HG03575 (cell line): Measurements from ENCODE around the gene DYRK1B.
"Not testable (repeated sequence)": the region's sequence is repeated elsewhere in the genome, so short reads cannot be mapped to it uniquely, and the experiment has no call there.

Source experiments
- ATAC-seq: cut with Tn5 transposase; IDR thresholded peaks from one replicate; pipeline ENCODE4 v1.9.1; 2021; ENCODE audit not compliant: unreplicated experiment, insufficient number of reproducible peaks, low FRiP score; ENCODE audit errors: extremely low read depth

The DYRK1B gene

GRCh38 chr19:39817888-39818561 is 15.9 kb downstream of the DYRK1B start:
- ATAC-seq = no peak

GRCh38 chr19:39816287-39817048 is 17.5 kb downstream of the DYRK1B start:
- ATAC-seq = no peak

- ATAC-seq = no peak
Observed at GRCh38 chr19:39814595-39814994, 19.4 kb downstream of the DYRK1B start.

GRCh38 chr19:39814111-39814510 is 19.9 kb downstream of the DYRK1B start:
- ATAC-seq = not testable (repeated sequence)

GRCh38 chr19:39813264-39813993 is 20.5 kb downstream of the DYRK1B start:
- ATAC-seq = no peak

GRCh38 chr19:39811064-39811463 is 22.9 kb downstream of the DYRK1B start:
- ATAC-seq = no peak

- no peak for ATAC-seq
Observed at GRCh38 chr19:39810424-39810823, 23.5 kb downstream of the DYRK1B start.

- no peak for ATAC-seq
Observed at GRCh38 chr19:39809368-39809767, 24.6 kb downstream of the DYRK1B start.

GRCh38 chr19:39808688-39809087 is 25.3 kb downstream of the DYRK1B start:
- not testable (repeated sequence) for ATAC-seq

GRCh38 chr19:39807846-39808364 is 26.1 kb downstream of the DYRK1B start:
- ATAC-seq = no peak

GRCh38 chr19:39805104-39805503 is 28.9 kb downstream of the DYRK1B start:
- ATAC-seq = no peak

GRCh38 chr19:39802958-39803357 is 31.0 kb downstream of the DYRK1B start:
- no peak for ATAC-seq

- no peak for ATAC-seq
Observed at GRCh38 chr19:39797083-39797482, 36.9 kb downstream of the DYRK1B start.

GRCh38 chr19:39796000-39796498 is 37.9 kb downstream of the DYRK1B start:
- ATAC-seq = no peak

GRCh38 chr19:39795001-39795400 is 39.0 kb downstream of the DYRK1B start:
- ATAC-seq = no peak

- no peak for ATAC-seq
Observed at GRCh38 chr19:39792999-39793546, 40.9 kb downstream of the DYRK1B start.

- no peak for ATAC-seq
Observed at GRCh38 chr19:39788244-39788643, 45.7 kb downstream of the DYRK1B start.

- no peak for ATAC-seq
Observed at GRCh38 chr19:39780894-39781293, 53.1 kb downstream of the DYRK1B start.

- no peak for ATAC-seq
Observed at GRCh38 chr19:39778763-39779162, 55.2 kb downstream of the DYRK1B start, which contains the start of gene LEUTX. Gene LEUTX, plus strand, starts transcription at chr19:39778854. Its CDS starts 67 bp downstream, at chr19:39778921.
